ENCODE measurements around the gene LSMEM2. TPM values are rescaled to one million over a fixed set of nuclear protein-coding genes. Genes with fewer than 3 reads are reported as not detected.

The LSMEM2 gene
- total RNA-seq, 2 donors from 2014 or later = 1.4 to 6.6 TPM

DNA sequence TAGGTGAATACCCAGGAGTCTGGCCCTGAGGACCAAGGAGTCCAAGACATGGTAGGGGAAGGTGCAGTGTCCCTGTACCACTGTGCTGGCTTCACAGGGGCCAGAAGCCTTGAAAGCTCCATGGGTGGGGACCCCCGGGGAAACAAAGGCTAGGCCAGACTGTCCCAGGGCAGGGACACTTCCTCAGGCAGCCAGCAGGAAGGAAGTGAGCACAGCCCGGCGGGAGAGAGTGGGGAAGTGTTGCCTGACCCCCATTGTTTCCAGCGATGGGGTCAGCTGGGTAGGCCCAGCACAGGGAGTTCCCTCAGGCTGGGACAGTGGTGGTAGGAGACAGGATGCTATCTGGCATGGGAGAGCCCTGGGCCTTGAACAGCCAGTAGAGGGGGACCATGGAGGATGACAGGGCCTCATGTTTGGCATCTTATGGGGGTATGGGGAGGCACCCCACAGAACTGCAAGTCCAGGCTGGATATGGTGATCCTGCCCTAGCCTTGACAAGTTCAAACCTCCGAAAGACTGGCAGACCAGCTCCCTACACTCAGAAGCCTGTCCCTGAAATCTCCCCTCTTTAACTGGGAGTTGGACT, 44.8 kb downstream of the LSMEM2 start:
- peak in 1 of 2 donors; percentile 12 for ATAC-seq
- DNase-seq = peak; percentile 85
- intact Hi-C loops (cut with DNase I) = loop anchor here in 1 of 2 donors (10.0 kb wide), 1 partner anchor 89 kb away; the partner anchor contains the start of gene GNAI2

GRCh38 chr3:50324351-50325112, 45.6 kb downstream of the LSMEM2 start:
- ATAC-seq (peak in 1 of 2 donors; percentile 10), DNase-seq (peak; percentile 86)
- intact Hi-C loops (cut with DNase I) = loop anchor here in 1 of 2 donors (5.0 to 10.0 kb wide), 2 partner anchors 52 to 90 kb away; partner anchors contain the start of gene GNAI2

DNA sequence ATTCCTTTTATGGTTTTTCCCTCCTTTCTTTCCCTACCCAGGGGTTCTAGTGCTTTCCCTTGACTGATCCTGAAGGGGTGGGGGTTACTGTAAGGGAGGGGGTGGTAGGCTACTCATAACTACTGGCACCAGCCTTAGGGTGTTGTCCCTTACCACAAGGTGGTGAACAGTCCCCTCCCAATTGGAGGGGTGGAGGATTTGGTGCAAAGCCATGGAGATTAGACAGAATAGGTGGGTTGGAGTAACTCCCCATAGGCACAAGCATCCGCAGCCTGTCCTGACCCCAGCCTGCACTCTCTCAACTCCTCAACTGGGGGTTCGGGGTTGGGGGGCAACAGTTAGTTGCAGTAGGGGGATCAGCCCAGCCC, 46.2 kb downstream of the LSMEM2 start:
- DNase-seq = no peak
- no peak for ATAC-seq
- intact Hi-C loops (cut with DNase I) = loop anchor here in 1 of 2 donors (5.0 to 10.0 kb wide), 2 partner anchors 53 to 90 kb away; partner anchors contain the start of gene GNAI2

DNA sequence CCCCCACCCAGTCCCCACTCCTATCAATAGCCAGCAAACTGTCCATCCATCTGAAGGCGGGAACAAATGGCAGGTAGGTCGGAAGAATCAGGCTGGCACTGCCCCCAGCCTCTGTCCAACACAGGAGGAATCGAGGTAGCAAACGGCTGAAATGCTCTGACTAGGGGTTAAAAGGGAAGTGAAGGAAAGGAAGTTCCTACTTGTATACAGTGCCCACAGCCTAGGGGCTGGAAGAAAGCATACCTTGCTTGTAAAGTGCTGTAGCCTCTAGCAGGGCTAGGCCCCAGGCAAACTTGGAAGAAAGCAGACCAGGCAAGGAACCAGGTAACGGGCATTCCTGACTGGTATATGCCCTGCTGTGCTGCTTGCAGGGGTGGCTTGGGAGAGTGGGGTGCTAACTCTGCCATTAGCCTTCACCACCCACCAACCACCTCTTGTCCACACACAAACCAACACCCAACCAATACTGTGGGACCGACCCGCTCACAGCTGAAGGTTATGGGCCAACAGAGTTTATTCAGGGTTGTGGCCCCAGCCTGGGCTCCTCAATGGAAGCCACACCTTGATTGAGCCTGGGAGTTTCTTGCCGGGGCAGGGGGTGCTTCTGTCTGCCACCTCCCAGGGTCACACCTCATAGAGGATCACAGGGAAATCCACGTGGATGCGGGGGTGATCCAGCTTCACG, 46.8 kb downstream of the LSMEM2 start:
- DNase-seq = no peak
- ATAC-seq = no peak
- intact Hi-C loops (cut with DNase I) = loop anchor here in 1 of 2 donors (5.0 to 10.0 kb wide), 2 partner anchors 53 to 91 kb away; partner anchors contain the start of gene GNAI2

GRCh38 chr3:50326182-50326541, 47.3 kb downstream of the LSMEM2 start:
- intact Hi-C loops (cut with DNase I) = loop anchor here in 1 of 2 donors (5.0 to 10.0 kb wide), 2 partner anchors 54 to 91 kb away; partner anchors contain the start of gene GNAI2
- ATAC-seq = no peak
- DNase-seq = no peak

- no peak for DNase-seq
- intact Hi-C loops (cut with DNase I) = loop anchor here in 1 of 2 donors (5.0 to 10.0 kb wide), 2 partner anchors 55 to 92 kb away; partner anchors contain the start of gene GNAI2
- ATAC-seq = no peak
These were observed 48.2 kb downstream of the LSMEM2 start for GRCh38 chr3:50327129-50327528.

GRCh38 chr3:50327943-50328691, 49.2 kb downstream of the LSMEM2 start, which contains the start of gene TUSC2:
TUSC2 (minus strand) TSS chr3:50328223; CDS start chr3:50328099, 124 bp downstream.
- intact Hi-C loops (cut with DNase I) = loop anchor here in 1 of 2 donors (5.0 to 10.0 kb wide), 2 partner anchors 56 to 93 kb away; partner anchors contain the start of gene GNAI2

DNA sequence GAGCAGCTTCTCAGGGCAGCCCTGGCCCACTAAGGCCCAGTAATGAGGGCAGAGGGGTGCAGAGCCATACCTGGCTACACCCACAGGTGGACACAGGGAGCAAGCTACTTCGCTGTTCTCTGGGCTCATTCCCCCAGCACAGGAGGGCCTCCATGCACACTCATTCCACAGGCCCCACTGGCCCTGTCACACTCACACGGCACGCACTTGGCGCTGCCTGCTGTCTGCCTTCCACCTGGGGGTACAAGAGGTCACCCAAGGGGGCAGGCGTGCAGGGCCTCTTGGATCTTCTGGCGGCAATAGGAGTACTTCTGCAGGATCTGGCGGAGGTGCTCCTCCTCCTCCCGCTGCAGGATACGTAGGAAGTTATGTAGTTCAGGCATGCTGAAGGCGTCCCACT, 51.4 kb downstream of the LSMEM2 start:
- no peak for ATAC-seq
- intact Hi-C loops (cut with DNase I) = no loop called here
- no peak for DNase-seq

More at GRCh38 chr3:50327943-50328691, 49.2 kb downstream of the LSMEM2 start, which contains the start of gene TUSC2:
- ATAC-seq (peak; percentile 84 to 93), DNase-seq (peak; percentile 98)

GRCh38 chr3:50331364-50331907, 52.5 kb downstream of the LSMEM2 start:
- DNase-seq = no peak
- intact Hi-C loops (cut with DNase I) = no loop called here
- ATAC-seq = no peak

- peak; percentile 80 for DNase-seq
- peak in 1 of 2 donors; percentile 12 for ATAC-seq
- intact Hi-C loops (cut with DNase I) = no loop called here
These were observed 54.9 kb downstream of the LSMEM2 start for GRCh38 chr3:50333744-50334328.

DNA sequence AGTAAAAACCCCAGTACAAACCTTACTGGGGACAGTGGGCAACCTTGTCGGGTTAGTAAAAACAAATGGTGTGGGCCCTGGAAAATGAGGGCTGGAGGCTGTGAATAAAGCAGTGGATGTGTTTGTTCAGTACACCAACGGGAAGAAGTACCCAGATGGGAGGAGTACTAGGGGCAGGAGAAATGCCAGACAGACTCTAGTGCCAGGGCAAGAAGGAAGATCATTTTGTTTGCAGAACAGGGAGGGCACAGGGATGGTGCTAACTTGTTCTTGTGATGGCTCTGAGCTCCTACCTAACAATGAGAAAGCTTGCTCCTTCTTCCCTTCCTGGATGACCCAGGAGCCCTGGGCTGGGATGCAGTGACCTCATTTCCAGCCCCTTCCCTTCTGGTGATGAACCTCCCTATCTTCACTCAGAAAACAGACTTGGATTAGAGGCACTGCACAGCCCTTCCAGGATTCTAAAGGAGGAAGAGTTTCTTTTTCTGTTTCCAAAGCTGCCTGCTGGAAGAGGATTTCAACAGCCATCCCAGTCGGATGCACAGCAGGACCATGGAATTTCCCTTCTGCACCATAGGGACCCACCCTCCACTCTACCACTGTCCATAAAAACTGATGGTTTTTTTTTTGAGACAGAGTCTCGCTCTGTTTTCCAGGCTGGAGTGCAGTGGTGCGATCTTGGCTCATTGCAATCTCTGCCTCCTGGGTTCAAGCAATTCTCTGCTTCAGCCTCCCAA, 55.6 kb downstream of the LSMEM2 start:
- intact Hi-C loops (cut with DNase I) = no loop called here
- no peak for ATAC-seq
- DNase-seq = no peak

GRCh38 chr3:50336452-50337174, 57.7 kb downstream of the LSMEM2 start:
- intact Hi-C loops (cut with DNase I) = no loop called here
- DNase-seq (no peak), ATAC-seq (peak in 1 of 2 donors; percentile 35)

GRCh38 chr3:50337175-50337861, 58.4 kb downstream of the LSMEM2 start:
- intact Hi-C loops (cut with DNase I) = no loop called here

More at GRCh38 chr3:50337175-50337861, 58.4 kb downstream of the LSMEM2 start:
- ATAC-seq (peak; percentile 88 to 89), DNase-seq (peak; percentile 100)
